ENCODE results near the gene FHOD3. TPM values are rescaled to one million over a fixed set of nuclear protein-coding genes. Genes with fewer than 3 reads are reported as not detected.
A peak's percentile ranks its signal among the peaks of the same experiment; 100 is the strongest.

Gene FHOD3
- total RNA-seq, 1 experiment from 2014 or later: 43.0 TPM

DNA sequence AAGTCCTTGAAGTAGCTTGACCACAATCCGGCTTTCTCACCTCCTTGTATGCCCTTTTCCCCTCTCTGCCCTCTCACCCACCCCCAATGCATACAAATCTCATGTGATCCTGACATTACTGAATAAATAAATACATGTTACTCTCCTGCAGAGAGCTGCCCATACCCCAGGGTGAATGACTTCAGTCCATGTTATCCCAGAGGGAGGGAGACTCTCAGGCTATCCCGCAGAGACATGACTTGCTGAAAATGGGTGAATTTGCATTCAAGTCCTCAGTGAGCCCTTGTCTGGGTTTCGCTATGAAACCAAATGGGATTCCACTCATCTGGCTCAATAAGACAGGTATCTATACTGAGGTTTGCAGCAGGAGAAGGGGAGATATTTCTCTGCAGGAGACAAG is 168.5 kb downstream of the FHOD3 start:
- no peak for DNase-seq (ENCODE audit: low read depth)

DNA sequence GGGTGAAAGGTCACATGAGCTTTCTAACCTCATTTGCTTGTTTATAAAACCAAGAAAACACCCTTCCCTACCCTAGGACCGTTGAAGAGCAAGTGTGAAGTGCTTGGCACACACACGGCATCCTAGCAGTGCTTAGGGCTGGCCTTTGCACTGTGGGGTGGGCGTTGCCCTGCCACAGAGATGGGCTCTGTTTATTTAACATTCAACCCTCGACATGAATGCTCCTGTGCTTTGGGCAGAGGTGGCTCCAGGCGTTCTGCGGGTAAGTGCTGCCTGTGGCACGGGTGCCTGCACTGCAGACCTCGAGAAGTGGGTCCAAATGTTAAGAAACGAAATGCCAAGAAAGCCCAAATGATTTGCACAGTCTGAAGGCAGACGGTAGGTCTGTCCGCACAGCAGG is 170.1 kb downstream of the FHOD3 start:
- no peak for DNase-seq (ENCODE audit: low read depth)

DNA sequence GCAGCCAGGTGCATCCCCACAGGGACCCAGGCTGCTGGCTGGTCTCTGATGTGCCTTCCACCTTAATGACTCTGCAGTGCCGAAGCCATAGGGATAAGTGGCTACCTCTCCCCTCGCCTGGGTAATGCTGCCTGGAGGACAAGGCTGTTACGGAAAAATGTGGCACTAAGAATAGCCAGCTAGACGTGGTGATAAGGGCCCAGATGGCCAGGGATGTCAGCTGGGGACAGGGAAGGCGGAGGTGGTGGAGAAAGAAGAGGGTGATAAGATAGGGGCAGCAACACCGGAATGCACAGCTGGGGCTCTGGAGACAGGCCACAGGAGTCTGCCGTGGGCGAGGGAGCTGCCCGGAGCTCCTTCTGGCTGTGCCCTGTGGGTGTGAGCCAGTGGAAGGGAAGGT is 170.6 kb downstream of the FHOD3 start:
- DNase-seq (ENCODE audit: low read depth): no peak

DNA sequence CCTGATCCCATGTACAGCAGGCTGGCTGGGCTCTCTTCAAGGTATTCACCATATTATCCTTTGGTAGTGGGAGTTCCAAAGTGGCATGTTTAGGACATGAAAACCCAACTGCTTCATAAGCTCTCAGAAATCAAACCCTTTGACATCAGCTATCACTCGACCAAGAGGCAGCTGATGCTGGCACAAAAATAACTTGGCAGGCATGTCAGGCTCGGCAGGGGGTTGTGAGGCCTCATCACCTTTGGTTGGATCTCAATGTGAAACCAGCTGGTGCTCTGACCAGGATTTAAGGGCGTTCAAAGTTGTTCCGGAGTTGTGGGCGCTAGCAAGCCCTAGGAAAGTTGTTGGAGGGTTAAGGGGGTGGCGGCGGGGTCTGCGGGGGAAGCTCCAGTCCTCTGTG is 171.9 kb downstream of the FHOD3 start:
- no peak for DNase-seq (ENCODE audit: low read depth)

DNA sequence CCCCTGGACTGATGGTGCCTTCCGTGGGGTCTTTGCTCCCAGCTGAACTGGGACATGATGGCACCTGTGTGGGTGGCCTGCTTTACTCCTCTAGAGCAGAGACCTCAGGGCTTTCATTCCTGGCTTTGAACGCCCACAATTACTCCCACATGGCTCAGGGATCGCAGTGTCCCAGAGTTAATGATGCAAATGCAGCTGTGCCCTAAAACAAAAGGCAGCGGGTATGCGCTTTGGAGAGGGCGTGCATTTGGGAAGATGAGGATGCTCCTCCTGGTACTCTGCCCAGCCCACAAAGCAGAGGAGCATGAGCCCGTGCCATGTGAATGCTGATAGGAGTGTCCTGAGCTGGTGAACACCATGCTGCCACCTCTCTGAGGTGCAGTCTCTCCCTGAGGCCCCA is 173.4 kb downstream of the FHOD3 start:
- no peak for DNase-seq (ENCODE audit: low read depth)

DNA sequence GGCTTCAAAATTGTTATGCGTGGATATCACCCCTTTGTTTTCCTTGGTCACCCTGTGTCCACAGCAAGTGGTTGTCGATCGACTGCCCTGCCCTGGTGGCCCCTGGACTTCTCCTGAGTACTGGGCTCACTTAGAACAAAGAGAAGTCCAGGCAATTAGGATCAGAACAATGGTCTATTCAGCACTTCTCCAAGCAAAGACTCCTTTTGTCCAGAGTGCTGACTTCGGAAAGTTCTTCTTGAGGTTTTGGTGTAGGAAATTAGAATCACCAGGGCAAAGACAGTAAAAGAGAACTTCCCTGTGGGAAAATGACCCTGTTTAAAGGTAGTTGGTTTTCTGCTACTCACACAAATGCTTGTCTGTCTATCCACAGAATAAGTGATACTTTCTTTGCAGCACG is 173.9 kb downstream of the FHOD3 start:
- DNase-seq (ENCODE audit: low read depth): no peak

DNA sequence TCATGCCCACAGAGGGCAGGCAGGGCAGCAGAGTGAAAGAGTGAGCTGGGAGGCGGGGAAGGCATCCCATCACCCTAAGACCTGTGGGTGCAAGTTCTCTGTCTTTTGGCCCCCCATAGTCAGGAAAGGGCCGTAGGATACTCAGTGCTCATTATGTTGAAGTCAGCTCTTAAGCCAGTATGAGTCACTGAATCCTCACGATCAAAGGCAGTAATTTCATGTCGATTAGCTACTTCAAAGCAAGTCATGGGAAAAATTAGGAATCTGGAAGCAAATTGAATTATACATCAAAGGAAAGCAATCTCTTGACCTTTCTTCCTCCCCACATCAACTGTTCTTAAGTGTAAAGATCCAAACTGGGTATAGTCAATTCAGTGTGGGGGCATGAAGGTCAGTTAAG is 178.9 kb downstream of the FHOD3 start:
- DNase-seq (ENCODE audit: low read depth): no peak

DNA sequence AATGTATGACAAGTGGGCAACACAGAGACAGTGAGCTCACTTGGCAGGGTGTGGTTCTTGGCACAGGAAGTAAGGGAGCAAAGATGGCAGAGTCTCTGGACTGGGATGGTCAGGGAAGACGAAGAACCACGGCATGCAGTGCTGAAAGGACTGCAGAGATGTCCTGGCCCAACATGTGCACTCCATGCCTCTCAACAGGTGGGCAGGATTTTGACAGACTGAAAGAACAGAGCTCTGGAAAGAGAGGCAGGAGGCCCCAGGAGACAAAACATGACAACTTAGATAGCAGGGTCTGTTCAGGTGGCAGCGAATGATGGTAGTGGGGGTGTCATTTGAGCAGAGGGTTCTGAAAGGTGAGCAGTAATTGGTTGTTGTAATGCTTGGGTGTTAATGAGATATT is 180.3 kb downstream of the FHOD3 start:
- DNase-seq (ENCODE audit: low read depth): no peak

DNA sequence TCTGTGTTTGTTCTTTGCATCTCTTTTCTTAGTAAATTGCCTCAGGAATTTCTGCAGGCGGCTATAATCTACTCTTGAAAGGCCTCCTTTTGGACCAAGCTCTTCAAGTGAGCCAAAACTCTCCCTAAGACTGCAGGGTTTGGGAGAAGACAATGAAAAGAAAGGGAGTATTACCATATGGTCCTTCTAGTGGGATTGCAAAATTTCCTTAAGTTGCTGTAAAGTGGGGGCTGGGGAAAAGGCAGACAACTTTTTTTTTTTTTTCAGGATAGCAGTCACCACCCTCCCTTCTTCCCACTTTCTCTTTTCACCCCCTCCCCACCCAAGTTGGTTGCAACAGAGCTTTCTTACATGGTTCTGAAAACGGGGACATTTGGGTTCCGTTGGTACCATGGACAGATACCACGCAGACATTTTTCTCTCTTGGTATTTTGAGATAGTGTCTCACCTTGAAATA is 183.7 kb downstream of the FHOD3 start:
- no peak for DNase-seq (ENCODE audit: low read depth)

DNA sequence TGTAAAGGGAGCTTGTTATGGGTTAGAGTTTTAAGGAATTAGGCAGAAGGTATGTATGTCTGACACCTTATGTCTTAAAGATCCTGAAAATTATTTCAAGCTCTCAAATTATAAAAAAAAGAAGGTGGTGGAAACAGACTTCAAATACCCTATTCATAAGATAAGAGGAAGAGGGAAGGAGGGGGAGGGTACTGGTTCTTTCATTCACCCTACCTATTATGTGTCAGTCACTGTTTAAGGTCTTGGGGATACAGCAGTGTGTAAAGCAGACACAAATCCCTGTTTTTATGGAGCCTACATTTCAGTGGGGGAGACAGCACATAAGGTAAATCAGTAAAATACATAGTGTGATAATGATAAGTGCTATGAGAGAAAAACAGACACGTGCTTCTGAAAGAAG is 184.4 kb downstream of the FHOD3 start:
- no peak for DNase-seq (ENCODE audit: low read depth)

DNA sequence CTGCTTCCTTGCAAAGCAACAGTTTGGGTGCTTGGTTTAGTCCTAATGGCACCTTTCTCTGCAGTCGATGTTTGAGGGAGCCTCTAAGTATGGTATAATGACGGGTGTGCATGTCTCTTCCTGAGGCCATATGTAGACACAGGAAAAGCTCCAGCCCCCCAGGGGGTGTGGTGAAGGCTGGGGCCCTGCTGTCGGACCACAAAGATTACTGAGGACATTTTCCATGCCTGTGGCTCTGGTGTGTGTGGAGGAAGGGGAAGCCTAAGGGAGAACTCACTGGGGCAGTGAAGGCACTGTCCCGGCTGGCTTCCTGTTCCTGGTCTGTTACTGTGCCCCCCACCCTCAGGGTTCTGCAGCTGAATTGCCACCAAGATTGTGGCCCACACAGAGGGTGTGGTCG is 187.1 kb downstream of the FHOD3 start:
- DNase-seq (ENCODE audit: low read depth): no peak

DNA sequence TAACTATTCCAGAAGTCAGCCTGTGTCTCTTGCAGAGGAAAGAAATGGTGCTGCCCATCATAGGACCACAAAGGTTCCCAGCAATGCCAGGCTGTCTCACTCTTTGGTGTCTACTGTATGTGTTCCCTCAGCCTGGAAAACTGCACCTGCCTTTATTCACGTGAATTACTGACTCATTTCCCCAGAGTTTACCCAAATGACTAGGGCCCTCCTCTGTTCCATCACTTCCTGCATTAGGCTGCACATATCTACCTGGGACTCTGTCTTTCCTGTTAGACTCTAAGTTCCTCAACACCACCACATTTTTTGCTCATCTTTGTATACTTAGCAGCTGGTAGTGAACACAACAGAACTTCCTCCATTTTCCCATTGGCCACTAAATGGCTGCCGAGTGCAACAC is 188.3 kb downstream of the FHOD3 start:
- peak; percentile 57 for DNase-seq (ENCODE audit: low read depth)

DNA sequence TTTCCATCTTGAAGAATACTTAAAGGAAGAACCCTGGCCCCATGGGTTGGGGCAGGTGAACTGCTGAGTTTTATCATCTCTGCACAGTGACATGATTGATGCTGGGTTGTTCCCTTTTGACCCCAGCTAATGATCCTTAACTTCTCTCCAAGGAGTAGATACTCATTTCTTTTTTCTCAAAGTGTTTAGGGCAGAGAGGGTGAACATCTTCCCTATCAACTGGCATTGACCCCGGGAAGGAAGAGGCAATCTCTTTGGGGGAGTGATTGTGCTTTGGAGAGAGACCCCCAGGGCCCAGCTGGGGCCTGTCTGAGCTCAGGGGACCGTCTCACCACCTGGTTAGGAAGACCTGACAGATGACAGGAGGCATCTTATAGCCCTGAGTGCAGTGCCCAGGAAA is 190.6 kb downstream of the FHOD3 start:
- DNase-seq (ENCODE audit: low read depth): no peak

DNA sequence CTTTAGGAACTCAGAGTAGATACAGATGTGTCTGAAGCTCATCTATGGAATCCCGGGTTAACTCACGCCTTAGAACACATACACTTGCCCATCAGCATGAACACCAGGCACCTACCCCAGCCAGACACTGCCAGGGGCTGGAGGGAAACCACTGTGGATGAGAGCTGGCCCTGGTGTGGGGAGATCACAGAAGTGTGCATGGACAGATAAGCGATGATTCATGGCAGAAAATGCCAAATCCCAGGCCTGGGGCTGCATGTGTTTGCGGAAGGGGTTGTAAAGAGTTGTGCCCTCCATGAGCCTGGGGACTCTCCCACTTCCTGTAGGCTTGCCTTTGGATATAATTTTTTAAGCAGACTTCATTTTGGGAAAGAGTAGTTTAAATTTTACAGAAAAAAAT is 193.4 kb downstream of the FHOD3 start:
- DNase-seq (ENCODE audit: low read depth): no peak

DNA sequence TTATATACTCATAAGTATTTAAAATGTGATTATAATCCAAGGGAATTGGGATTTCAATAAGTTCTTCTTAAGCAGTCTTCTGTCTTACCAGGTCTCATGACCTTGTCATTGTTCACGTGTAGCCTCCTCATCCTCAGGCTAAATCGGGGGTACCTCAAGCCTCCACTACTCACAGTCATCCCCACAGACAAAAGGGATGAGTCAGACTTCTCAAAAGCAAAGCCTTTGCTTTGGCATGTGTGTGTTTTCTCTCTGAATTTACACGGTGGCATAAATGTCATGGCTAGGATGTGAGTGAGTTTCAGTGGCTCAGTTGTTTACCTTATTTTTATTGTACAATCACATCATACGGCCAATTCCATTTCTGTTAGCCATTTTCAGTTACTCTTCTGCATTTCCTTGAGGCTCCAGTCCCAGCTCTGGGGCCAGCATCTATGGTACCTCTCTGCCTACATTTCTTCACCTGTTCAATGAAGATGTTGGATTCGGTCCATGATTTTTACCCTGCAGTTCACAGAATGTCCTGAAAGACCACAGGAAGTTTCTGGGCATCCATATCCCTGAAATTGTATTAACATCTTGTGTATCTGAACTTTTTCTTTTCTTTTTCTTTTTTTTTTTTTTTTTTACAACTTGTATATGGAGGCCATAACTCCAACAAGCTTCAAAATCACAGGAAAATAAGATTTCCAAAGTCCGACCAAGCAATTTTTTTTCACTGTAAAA is 195.3 kb downstream of the FHOD3 start:
- DNase-seq (ENCODE audit: low read depth): peak; percentile 48

DNA sequence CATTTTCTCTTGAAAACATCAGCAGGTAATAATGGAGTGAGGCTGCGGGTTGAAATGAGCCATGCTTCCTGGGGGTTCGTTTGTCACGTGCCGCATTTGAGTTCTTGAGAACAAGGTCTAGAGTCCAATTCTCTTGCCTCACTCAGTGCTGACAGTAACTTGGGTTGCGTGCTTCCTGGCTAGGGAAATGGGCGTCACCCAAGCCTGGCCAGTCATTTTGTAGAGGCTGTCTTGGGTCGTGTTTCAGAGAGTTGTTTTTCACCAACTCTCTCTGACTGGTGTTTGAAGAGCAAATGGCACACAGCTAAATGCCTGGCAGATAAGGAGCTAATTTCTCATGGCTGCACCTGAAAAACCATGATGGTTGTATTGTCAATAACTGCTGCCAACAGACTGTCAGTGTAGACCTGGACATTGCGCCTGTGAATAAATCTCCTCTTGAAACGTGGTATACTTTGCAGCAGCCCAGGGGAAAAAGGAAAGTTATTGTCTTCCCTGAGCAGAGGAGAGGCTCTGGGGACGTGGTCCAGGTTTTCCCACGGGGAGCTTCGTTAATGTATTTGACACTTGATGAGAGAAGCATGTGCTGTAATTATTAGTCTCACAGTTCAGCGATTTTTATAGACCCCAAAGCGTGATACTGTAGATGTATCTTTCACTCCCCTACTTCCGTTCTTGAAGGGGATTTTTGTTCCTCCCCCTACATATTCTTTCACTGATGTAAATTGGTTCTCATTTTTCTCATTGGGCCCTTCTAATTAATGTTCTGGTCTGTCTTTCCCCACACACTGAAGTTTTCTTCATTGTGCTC is 196.0 kb downstream of the FHOD3 start:
- no peak for DNase-seq (ENCODE audit: low read depth)

DNA sequence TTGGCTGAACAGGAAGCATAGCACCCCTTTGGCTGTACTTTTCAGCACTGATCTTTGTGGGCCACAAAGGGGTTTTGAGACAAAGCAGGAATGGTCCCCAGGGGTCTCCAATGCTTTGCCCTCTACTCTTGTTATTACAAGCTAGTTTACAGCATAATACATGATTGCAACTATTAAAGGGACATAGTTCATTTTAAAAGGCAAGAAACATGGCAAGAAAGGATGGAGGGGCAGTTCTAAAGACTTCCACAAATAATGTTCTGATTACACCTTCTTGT is 196.6 kb downstream of the FHOD3 start:
- DNase-seq (ENCODE audit: low read depth): no peak

DNA sequence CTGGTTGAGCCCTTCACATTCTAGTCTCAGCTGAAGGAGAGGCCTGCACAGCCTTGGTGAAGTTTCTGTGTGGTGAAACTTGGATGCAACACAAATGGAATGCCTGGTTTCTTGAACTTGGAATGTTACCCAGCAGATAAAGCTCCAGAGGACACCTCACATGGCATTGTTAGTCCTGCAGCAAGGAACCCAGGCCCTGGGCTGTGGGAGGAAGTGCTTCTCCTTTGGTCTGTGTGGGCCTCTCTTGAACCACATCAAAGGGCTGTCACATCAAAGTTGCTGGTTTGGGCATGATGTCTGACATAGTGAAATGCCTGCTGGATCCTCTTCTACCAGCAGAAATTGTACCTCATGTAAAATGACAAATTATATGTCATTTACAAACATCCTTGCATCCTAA is 198.5 kb downstream of the FHOD3 start:
- peak; percentile 32 for DNase-seq (ENCODE audit: low read depth)

DNA sequence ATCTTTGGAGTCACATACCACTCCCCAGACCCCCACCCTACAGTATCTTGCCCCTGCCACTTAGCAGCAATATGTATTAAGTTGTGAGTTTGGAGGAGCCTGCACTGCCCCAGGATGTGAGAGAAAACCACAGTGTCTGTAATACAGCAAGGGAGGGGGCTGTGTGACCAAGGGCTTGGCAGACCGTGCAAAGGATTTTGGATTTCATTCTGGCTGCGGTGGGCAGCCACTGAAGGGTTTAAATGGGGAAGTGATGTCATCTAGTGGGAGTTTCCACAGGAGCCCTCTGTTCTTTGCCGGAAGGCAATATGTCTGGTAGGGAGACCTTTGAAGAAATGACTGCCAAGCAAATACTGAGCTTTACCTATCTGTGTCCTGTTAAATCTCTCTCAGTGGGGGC is 202.4 kb downstream of the FHOD3 start:
- peak; percentile 27 for DNase-seq (ENCODE audit: low read depth)

DNA sequence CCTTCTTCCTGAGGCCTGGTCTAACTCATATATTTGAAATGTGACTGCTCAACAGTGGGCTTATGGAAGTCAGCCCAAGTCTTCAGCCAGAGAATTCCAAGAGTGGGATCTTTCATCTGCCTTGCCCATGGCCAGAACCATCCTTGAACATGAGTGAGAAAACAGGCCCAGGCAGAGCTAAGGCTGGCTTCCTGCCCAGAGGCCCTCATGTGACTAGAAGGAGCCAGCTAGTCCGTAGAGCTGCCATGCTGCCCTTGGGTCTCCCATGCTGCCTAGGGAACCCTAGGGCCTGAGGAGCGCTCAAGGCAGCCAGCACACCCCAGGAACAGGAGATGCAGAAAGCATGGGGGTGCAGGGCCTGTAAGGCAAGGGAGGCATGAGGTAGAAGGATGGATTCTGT is 203.6 kb downstream of the FHOD3 start:
- DNase-seq (ENCODE audit: low read depth): no peak

DNA sequence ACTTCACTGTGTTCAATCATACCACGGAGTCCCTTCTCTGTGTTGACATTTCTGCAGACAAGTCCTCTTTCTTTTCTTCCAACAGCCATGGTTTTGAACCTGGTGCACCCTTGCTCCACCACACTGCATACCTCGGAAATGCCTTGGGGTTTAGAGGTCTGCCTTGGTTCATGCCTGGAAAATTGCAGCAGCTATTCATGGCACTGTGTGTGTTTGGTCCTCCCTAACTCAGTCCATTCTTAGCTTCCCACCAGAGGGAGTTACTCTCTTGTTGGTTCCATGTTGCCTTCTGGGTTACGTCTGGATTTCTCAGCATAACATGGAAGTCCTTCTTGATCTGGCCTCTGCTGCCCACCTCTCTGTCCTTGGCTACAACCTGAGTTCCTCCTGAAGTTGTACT is 206.0 kb downstream of the FHOD3 start:
- no peak for DNase-seq (ENCODE audit: low read depth)

DNA sequence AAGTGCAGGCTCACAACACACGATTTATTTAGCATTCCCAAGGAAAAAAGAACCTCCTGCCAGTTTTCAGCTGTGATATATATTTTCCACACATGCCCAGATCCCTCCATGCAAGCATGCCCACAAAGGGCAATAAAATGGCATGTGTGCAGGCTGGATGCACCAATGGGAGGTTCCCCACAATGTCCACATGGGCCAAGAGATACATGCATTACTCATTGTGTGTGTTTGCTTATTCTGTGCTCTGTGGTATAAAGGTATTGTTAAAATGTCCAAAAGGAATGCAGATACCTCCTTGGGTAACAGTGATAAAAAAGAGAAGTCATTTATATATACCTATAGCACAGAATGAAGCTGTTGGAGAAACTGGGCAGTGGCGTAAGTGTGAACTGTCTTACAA is 207.4 kb downstream of the FHOD3 start:
- DNase-seq (ENCODE audit: low read depth): no peak

DNA sequence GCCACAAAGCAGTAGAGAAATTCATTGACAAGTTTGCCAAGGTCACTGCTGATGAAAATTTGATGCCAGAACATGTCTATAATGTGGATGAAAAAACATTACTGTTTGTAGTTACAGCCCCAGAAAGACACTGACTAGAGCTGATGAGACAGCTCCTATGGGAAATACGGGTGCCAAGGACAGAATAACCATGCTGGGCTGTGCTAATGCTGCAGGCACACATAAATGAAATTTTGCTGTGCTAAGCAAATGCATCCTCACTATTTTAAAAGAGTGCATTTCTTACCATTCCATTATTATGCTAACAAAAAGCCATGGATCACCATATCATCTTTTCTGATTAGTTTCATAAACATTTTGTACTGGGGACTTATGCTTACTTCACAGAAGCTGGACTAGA is 208.2 kb downstream of the FHOD3 start:
- no peak for DNase-seq (ENCODE audit: low read depth)

Measured in HT1080 (cell line).